OCI-M2 (cell line): Measurements from ENCODE around the gene CIT.
"Not testable (repeated sequence)": the region's sequence is repeated elsewhere in the genome, so short reads cannot be mapped to it uniquely, and the experiment has no call there.

Experiments
- DNase-seq: peaks from one replicate; lab custom pipeline; 2025; ENCODE audit not compliant: unreplicated experiment; lab: John Stamatoyannopoulos, UW

The CIT gene

GRCh38 chr12:119657001-119657400 lies 220.1 kb downstream of the CIT start:
- DNase-seq, result not testable (repeated sequence)

GRCh38 chr12:119652665-119653064 lies 224.5 kb downstream of the CIT start:
- DNase-seq, result no peak

DNA sequence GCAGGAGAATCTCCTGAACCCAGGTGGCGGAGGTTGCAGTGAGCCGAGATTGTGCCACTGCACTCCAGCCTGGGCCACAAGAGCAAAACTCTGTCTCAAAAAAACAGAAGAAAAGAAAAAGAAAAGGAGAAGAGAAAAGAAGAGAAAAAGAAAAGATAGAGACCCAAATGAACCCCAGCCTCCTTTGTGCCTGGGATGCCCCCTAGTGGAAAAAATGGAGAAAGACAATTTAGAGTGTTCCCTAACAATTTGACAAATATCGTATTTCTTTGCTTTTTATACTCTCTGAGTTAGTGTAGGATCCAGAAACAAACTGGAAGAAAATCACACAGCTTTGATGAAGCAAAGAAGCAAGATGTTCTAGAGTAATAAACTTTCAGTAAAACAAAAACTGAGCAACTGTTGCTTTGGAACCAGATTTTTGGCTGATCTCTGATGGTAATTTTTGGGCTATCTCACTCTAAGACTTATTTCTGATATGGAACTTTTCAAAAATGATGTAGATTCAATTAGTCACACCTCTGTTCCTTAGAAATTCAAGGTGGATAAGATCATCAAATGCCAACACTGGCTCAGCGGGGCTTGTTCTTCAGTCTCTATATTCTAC lies 227.8 kb downstream of the CIT start:
- no peak for DNase-seq

DNA sequence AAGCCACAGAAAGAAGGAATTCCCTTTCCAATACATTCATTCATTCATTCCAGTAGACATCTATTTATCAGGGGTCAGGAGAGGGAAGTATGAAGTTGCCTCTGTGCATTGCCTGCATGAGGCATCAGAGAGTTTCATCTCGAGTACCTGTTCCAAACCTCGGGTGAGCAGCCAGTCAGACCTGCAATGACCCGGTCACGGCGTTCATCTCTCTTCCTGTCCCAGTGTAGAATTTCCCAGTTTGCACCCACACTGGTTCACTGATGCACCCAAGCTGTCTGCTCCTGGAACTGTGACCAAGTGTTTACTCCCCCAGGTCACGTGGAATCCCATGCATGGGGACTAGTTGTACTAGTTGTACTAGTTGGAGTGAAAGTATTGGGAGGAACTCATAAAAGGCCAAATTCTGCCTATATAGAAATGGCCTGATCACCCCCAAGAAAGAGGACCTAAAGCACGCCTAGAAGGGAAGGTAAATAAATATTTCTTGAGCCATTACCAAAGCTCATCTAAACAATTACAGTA lies 231.5 kb downstream of the CIT start:
- no peak for DNase-seq

- DNase-seq, result no peak
These were observed 232.2 kb downstream of the CIT start for GRCh38 chr12:119644930-119645329.

- DNase-seq, result no peak
These were observed 234.1 kb downstream of the CIT start for GRCh38 chr12:119642986-119643385.
